Measurements from ENCODE around the gene CACNA2D2.

The CACNA2D2 gene

GRCh38 chr3:50411229-50411628, 92.2 kb downstream of the CACNA2D2 start:
- no peak for ATAC-seq (ENCODE audit: insufficient read depth, low read depth)
- Histone ChIP-seq H3K79me2 (ENCODE audit: insufficient read depth, low read length) (no peaks in the 10 kb centered on the region), H3K4me2 (ENCODE audit: insufficient read depth, low read length) (no peak overlapping the region), H2AFZ (ENCODE audit: low read depth, low read length) (no peak overlapping the region), H4K20me1 (ENCODE audit: insufficient read depth, low read length) (peaks cover 14% of the 10 kb centered on the region), H3K27me3 (ENCODE audit: insufficient read depth, low read length, poor library complexity) (peaks cover 16% of the 10 kb centered on the region), H3K4me3 (ENCODE audit: low read depth in 1 of 2, low read length in 2 of 2) (no peak overlapping the region), H3K9ac (ENCODE audit: low read depth, low read length) (no peak overlapping the region), H3K4me1 (ENCODE audit: insufficient read depth, low read length) (no peaks in the 10 kb centered on the region), H3K36me3 (ENCODE audit: insufficient read depth, low read length) (no peaks in the 10 kb centered on the region), H3K27ac (ENCODE audit: low read length) (no peak overlapping the region), H3K9me3 (ENCODE audit: insufficient read depth, low read length, severe bottlenecking) (no peaks in the 10 kb centered on the region)
- TF ChIP-seq, protein P1, sequence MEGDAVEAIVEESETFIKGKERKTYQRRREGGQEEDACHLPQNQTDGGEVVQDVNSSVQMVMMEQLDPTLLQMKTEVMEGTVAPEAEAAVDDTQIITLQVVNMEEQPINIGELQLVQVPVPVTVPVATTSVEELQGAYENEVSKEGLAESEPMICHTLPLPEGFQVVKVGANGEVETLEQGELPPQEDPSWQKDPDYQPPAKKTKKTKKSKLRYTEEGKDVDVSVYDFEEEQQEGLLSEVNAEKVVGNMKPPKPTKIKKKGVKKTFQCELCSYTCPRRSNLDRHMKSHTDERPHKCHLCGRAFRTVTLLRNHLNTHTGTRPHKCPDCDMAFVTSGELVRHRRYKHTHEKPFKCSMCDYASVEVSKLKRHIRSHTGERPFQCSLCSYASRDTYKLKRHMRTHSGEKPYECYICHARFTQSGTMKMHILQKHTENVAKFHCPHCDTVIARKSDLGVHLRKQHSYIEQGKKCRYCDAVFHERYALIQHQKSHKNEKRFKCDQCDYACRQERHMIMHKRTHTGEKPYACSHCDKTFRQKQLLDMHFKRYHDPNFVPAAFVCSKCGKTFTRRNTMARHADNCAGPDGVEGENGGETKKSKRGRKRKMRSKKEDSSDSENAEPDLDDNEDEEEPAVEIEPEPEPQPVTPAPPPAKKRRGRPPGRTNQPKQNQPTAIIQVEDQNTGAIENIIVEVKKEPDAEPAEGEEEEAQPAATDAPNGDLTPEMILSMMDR (IDR thresholded peaks at IDR 0.05; ENCODE audit: borderline replicate concordance, extremely low read depth, low read length, poor library complexity, severe bottlenecking): no peak
- no peak for TF ChIP-seq EZH2 (IDR thresholded peaks at IDR 0.05; ENCODE audit: borderline replicate concordance, low read depth, low read length, severe bottlenecking)
- no peak for DNase-seq

GRCh38 chr3:50410608-50411139, 92.8 kb downstream of the CACNA2D2 start:
- ATAC-seq (ENCODE audit: insufficient read depth, low read depth): no peak
- Histone ChIP-seq H3K4me1 (ENCODE audit: insufficient read depth, low read length) (no peaks in the 10 kb centered on the region), H3K9ac (ENCODE audit: low read depth, low read length) (no peak overlapping the region), H3K9me3 (ENCODE audit: insufficient read depth, low read length, severe bottlenecking) (no peaks in the 10 kb centered on the region), H3K27ac (ENCODE audit: low read length) (no peak overlapping the region), H3K36me3 (ENCODE audit: insufficient read depth, low read length) (no peaks in the 10 kb centered on the region), H3K79me2 (ENCODE audit: insufficient read depth, low read length) (no peaks in the 10 kb centered on the region), H2AFZ (ENCODE audit: low read depth, low read length) (no peak overlapping the region), H3K27me3 (ENCODE audit: insufficient read depth, low read length, poor library complexity) (peaks cover 16% of the 10 kb centered on the region), H4K20me1 (ENCODE audit: insufficient read depth, low read length) (peaks cover 17% of the 10 kb centered on the region), H3K4me2 (ENCODE audit: insufficient read depth, low read length) (no peak overlapping the region), H3K4me3 (ENCODE audit: low read depth in 1 of 2, low read length in 2 of 2) (no peak overlapping the region)
- TF ChIP-seq, protein P1 (IDR thresholded peaks at IDR 0.05; ENCODE audit: borderline replicate concordance, extremely low read depth, low read length, poor library complexity, severe bottlenecking): no peak
- no peak for TF ChIP-seq EZH2 (IDR thresholded peaks at IDR 0.05; ENCODE audit: borderline replicate concordance, low read depth, low read length, severe bottlenecking)
- DNase-seq: no peak

- Histone ChIP-seq H3K79me2 (ENCODE audit: insufficient read depth, low read length) (no peaks in the 10 kb centered on the region), H3K27ac (ENCODE audit: low read length) (no peak overlapping the region), H3K9me3 (ENCODE audit: insufficient read depth, low read length, severe bottlenecking) (no peaks in the 10 kb centered on the region), H3K4me1 (ENCODE audit: insufficient read depth, low read length) (no peaks in the 10 kb centered on the region), H4K20me1 (ENCODE audit: insufficient read depth, low read length) (peaks cover 22% of the 10 kb centered on the region), H2AFZ (ENCODE audit: low read depth, low read length) (no peak overlapping the region), H3K36me3 (ENCODE audit: insufficient read depth, low read length) (no peaks in the 10 kb centered on the region), H3K4me3 (ENCODE audit: low read depth in 1 of 2, low read length in 2 of 2) (no peak overlapping the region), H3K4me2 (ENCODE audit: insufficient read depth, low read length) (no peak overlapping the region), H3K9ac (ENCODE audit: low read depth, low read length) (no peak overlapping the region), H3K27me3 (ENCODE audit: insufficient read depth, low read length, poor library complexity) (peaks cover 16% of the 10 kb centered on the region)
- TF ChIP-seq, protein P1 (IDR thresholded peaks at IDR 0.05; ENCODE audit: borderline replicate concordance, extremely low read depth, low read length, poor library complexity, severe bottlenecking): no peak
- no peak for TF ChIP-seq EZH2 (IDR thresholded peaks at IDR 0.05; ENCODE audit: borderline replicate concordance, low read depth, low read length, severe bottlenecking)
- no peak for ATAC-seq (ENCODE audit: insufficient read depth, low read depth)
- no peak for DNase-seq
Observed at GRCh38 chr3:50410185-50410584, 93.2 kb downstream of the CACNA2D2 start.

Data from DND-41 (cell line).